Measurements from ENCODE around the gene OSBP2.

- no peak for TF ChIP-seq CTCF (IDR thresholded peaks at IDR 0.05; ENCODE audit: low read length)
- TF ChIP-seq EZH2 (IDR thresholded peaks at IDR 0.05; ENCODE audit: borderline replicate concordance, low read length): no peak
Observed at GRCh38 chr22:30721741-30722140, 27.1 kb downstream of the OSBP2 start.

Data from OCI-LY1 (cell line).